H1 (cell line): ENCODE data around the gene AFTPH. TPM values are rescaled to one million over a fixed set of nuclear protein-coding genes. Genes with fewer than 3 reads are reported as not detected.

Experiments
- BRCA1 ChIP-seq: IDR thresholded peaks from 2 replicates; pipeline ENCODE4 v1.6.1; 2012; ENCODE audit warnings: low read depth, low read length, improper control_type of control experiment
- EZH2 ChIP-seq: fragments of 200-600 bp; sonication (generic); IDR thresholded peaks from 2 replicates; pipeline ENCODE4 v1.7.1; 2012; ENCODE audit warnings: low read depth, mild to moderate bottlenecking, moderate library complexity, low read length, inconsistent platforms; ENCODE audit not compliant: severe bottlenecking
- HDAC2 ChIP-seq, 2 experiments: fragments of 300-600 bp in 1 of 2; sonication (generic) in 1 of 2; IDR thresholded peaks; 2 replicates each; pipeline ENCODE4 v1.6.1; 2011 to 2012; ENCODE audit warnings: low read depth in 2 of 2, low read length in 2 of 2, mild to moderate bottlenecking in 2 of 2, moderate library complexity in 2 of 2, borderline replicate concordance in 1 of 2, inconsistent platforms in 1 of 2
- POLR2A ChIP-seq, 2 experiments: IDR thresholded peaks; 1 replicate in 1 of 2; 2 replicates in 1 of 2; pipeline ENCODE4 v1.6.1; 2011; ENCODE audit warnings: low read depth in 2 of 2, low read length in 2 of 2, mild to moderate bottlenecking in 2 of 2; ENCODE audit errors: control extremely low read depth in 1 of 2
- USF2 ChIP-seq: IDR thresholded peaks from 2 replicates; pipeline ENCODE4 v1.6.1; 2011; ENCODE audit warnings: low read length, improper control_type of control experiment
- polyA plus RNA-seq, 7 experiments: library from polyadenylated mRNA; depleted of rRNA in 3 of 7; stranded (reverse) in 5 of 7; unstranded in 2 of 7; fragments of >200 nt in 5 of 7; fragments of 200-250 nt in 2 of 7; gene quantifications; 1 replicate in 5 of 7; 2 replicates in 1 of 7; 4 replicates in 1 of 7; pipeline versions ENCODE4 v1.2.1 to v1.2.3, GENCODE V29; 2011 to 2013; ENCODE audit warnings: missing spikeins in 2 of 7, mixed read lengths in 2 of 7
- total RNA-seq: library from RNA; stranded (reverse); fragmentation: NEBNext Ultra II Directional; extraction: Animal tissue kit (Norgen Biotek cat#: 25700); gene quantifications from 2 replicates; pipeline ENCODE4 v1.2.1, GENCODE V29; 2021

Gene AFTPH
- total and polyA plus RNA-seq, 2 of the 8 experiments (the other 6 are each of a cell fraction or from before 2014, with no cell fraction given) = 7.3 to 15.0 TPM

GRCh38 chr2:64543008-64543697 lies 19.0 kb downstream of the AFTPH start (continued):
- TF ChIP-seq USF2 (no peak), HDAC2 (IDR thresholded peaks at IDR 0.05; ENCODE audit: borderline replicate concordance in 1 of 2, low read depth in 2 of 2, low read length in 2 of 2) (no peak), POLR2A (IDR thresholded peaks at IDR 0.05; ENCODE audit: control extremely low read depth in 1 of 2, low read depth in 2 of 2, low read length in 2 of 2) (no peak), EZH2 (no peak), BRCA1 (no peak)
